NT2/D1 (cell line): ENCODE results near the gene HINFP.

Experiments used
- SUZ12 ChIP-seq: IDR thresholded peaks from 2 replicates; pipeline ENCODE4 v1.6.1; 2011; ENCODE audit not compliant: insufficient read length, insufficient read depth; ENCODE audit errors: extremely low read depth
- YY1 ChIP-seq: IDR thresholded peaks from 2 replicates; pipeline ENCODE4 v1.6.1; 2011; ENCODE audit not compliant: insufficient read length, insufficient read depth
- ZNF274 ChIP-seq: IDR thresholded peaks from 2 replicates; pipeline ENCODE4 v1.6.1; 2011; ENCODE audit warnings: mild to moderate bottlenecking, low read depth, low read length

- TF ChIP-seq ZNF274 (no peak), YY1 (no peak), SUZ12 (no peak)
Measured at GRCh38 chr11:119087123-119087522, 34.3 kb upstream of the HINFP start.
